SKM-1 (cell line): Measurements from ENCODE around the gene TMEM240.

Source experiments
- DNase-seq: peaks from one replicate; lab custom pipeline; 2025; ENCODE audit not compliant: unreplicated experiment; lab: John Stamatoyannopoulos, UW

Gene TMEM240

DNA sequence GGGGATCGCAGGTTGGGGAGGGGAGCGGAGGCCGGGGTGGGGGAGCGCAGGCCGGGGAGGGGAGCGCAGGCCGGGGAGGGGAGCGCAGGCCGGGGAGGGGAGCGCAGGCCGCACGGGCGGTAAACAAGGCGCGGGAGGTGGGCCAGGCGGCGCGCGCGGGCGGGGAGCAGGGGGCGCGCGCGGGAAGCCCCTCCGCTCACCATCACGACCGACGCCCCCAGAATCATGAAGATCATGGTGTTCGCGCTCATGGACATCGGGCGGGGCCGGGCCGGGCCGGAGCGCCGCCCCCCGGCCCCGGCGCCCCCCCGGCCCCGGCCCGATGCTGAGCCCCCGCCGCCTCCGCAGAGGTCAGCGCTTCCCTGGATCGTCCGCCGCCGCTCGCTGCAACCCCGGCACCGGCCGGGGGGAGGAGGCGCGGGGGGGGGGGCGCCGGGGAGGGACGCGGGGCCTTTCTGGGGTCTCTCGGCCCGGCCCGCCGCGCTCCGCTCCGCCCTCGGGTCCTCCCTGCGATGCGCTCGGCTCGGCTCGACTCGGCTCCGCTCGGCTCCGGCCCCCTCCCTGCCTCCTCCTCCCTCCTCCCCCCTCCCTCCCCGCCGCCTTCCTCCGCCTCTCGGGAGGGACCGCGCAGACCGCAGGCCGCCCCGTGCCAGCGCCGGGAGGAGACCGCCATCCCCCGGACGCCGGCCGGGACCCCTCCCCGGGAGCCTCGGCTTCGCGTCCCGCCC lies at the start of gene TMEM240:
Gene TMEM240, minus strand, starts transcription at position 535 of the 728 bp plus-strand sequence. Its CDS starts 278 bp downstream, at position 257.
- DNase-seq, result no peak

DNA sequence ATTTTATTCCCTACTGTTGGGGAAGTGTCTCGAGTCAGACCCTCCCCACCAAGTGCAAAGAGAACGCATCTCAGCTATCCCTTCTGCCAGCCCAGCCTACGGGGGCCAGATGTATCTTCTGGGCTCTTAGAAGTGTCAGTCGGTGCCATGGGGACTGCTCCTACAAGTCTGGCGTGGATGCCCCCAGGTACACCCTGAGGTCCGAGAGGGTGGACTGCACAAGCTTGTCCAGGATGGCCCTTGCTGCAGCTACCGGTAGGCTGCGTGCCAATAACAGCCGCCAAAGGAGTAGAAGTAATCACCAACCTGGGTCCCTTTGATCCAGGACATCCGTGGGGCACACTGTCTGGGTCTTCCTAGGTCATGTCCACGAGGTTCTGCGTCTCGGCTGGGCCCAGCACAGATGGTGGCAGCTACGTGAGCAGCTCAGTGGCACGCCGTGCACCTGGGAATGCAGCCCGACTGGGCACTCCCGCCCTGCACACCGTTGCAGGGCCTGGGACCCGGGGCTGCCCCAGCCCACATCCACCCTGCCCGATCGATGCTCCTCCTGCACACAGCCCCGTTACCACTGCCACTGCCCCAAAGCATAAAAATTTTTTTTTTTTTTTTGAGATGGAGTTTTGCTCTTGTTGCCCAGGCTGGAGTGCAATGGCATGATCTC lies 43.1 kb upstream of the TMEM240 start:
- no peak for DNase-seq

DNA sequence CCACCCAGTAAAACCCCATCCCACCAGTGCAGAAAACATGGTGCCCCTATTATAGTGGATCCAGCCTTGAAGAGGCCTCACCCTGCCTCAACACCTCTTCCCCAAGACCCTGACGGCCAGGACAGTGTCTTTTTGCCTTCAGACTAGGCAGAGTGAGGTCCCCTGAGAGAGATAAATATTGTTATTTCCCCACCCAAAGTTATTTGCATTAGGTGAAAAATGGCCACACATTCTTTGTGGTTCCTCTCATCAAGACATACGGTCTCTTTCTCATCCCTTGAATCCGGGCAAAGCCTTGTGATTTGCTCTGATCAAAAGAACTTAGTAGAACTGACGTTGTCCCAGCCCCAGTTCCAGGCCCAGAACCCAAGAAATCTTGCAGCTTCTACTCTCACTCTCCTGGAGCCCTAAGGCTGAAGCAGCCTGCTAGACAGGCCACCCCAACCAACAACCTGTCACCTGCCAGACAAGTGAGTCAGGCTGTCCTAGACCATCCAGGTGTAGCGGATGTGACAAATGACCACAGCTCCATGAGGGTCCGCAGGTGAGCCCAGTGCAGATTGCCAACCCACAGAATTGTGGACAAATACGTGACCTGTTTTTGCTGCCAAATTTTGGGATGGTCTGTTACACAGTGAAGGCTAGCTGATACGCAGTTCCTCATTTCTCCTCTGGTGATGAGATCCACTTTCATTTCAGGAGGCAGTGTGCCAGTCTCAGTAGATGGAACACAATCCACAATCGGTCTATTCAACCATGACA lies 42.3 kb upstream of the TMEM240 start:
- DNase-seq, result no peak

- no peak for DNase-seq
These were observed 38.0 kb upstream of the TMEM240 start for GRCh38 chr1:1578371-1578940.

- DNase-seq, result no peak
These were observed 37.1 kb upstream of the TMEM240 start for GRCh38 chr1:1577367-1578011.

- DNase-seq, result peak; percentile 70
These were observed 34.5 kb upstream of the TMEM240 start, which contains the start of gene SSU72 for GRCh38 chr1:1574721-1575537. Gene SSU72, minus strand, starts transcription at chr1:1574863. Its CDS starts 306 bp downstream, at chr1:1574557.

GRCh38 chr1:1573843-1574720 lies 33.7 kb upstream of the TMEM240 start:
- no peak for DNase-seq

DNA sequence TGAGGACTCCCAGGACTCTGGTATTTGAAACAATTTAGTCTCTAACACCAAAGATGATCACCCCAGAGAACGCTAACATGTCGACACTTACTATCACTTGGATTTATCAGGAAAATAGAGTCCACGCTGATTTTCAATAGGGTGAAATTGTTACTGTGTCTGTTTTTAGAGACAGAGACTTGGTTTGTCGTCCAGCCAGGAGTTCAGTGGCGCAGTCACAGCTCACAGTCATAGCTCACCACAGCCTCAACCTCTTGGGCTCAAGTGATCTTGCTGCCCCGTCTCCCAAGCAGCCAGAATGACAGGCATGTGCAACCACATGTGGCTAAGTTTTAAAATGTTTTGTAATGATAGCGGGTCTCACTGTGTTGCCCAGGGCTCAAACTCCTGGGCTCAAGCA lies 28.9 kb upstream of the TMEM240 start:
- DNase-seq, result no peak

- no peak for DNase-seq
These were observed 27.5 kb upstream of the TMEM240 start for GRCh38 chr1:1567891-1568291.

DNA sequence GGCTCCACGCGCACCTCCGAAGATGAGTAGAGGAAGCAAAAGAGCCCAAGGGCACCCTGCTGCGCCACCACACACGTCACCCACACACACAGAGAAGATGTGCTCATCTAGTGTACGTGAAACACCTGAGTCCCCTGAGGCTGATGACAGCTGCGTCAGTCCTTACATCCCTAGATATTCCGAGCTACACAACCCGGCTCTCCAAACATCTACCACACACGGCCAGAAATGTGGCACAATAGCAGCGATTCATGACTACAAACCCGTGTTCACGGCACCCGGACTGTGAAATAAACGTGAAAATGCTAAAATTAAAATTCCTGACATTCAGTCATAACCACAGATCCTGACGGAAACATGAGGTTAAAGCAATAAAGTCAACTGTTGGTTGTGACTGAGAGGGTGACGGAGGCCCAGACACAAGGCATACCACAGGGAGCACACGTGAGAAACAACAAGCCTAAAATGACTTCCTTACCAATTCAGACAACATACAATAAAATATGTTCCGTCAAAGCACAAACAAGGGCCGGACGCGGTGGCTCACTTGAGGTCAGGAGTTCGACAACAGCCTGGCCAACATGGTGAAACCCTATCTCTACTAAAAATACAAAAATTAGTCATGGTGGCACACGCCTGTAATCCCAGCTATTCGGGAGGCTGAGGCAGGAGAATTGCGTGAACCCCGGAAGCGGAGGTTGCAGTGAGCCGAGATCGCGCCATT lies 26.9 kb upstream of the TMEM240 start:
- DNase-seq, result no peak

DNA sequence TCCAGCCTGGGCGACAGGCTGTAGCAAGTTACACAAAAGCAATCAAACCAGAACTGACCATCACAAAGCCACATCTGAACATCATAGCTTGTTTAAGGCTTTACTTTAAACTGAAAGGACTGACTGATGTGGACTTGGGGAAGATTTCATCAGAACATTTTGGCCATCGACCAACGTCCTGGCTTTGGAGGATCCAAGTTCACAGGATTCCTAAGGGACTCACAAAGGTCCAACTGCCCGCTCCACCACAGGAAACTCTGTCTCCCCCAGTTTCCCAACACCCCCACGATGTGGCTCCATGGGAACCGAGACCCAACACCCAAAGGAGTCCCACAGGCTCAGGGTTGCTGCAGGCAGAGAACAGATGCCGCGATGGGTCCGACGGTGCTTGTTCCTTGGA lies 24.9 kb upstream of the TMEM240 start:
- DNase-seq, result no peak

DNA sequence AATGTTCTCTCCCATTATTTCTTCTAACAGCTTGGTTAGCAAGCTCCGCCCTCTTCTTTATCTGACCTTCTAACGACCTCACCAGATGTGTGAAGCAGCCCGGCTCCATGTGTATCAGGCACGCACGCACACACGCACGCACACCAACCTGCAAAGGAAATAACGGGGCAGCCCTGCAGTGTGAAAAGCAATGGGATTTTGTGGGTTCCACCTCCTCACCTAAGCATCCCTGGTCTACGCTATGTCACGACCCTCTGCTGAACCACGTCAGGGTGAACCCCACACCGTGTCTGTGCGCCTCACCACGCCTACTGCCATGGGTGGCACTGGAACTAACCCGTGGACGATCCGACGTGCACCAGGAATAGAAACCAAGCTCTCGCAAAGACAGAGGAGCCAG lies 23.8 kb upstream of the TMEM240 start:
- no peak for DNase-seq

GRCh38 chr1:1563688-1564087 lies 23.3 kb upstream of the TMEM240 start:
- no peak for DNase-seq

- no peak for DNase-seq
These were observed 22.3 kb upstream of the TMEM240 start for GRCh38 chr1:1562556-1563195.

DNA sequence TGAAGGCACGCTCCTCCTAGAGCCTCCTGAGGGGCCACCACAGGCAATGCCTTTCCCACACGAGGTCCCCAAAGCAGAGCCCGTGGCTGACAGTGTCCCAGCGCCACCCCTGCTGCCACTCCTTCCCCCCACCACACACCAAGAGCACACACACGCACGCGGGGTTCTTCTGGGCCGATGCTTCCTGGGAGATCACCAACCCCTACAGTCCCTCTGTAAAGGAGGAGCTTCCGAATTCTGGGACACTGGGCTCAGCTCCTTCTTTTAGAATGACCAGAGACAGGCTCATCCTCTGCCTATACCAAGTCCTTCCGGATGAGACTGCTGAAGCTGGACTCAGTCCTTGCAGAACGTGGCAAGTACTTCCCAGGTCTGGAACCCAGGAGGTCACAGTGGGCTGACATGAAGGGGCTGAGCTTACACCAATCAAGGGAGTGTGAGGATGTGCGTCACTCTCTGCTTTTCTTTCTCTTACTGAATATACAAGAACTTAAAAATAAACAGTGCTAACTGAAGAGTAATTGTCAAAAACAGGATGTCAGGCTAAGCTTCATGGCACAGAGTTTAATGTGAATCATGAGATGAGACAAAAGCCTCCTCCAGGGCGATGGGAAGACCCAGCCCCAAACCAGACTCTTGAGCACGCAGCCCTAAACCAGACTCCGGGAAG lies 21.5 kb upstream of the TMEM240 start:
- no peak for DNase-seq

DNA sequence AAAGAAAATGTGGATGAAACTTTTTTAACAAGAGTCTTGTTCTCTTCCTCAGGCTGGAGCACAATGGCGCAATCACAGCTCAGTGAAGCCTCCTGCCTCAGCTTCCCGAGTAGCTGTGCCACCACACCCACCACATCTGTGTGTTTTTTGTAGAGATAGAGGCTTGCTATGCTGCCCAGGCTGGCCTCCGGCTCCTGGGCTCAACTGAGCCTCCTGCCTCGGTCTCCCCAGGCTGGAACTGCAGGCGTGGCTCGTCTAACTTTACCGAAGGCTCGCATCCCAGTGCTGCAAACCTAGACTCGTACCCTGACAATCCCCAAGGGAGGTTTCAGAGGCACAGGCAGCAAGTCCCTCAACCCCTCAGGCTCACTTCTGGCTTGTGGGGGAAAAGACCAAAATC lies 19.8 kb upstream of the TMEM240 start:
- DNase-seq, result no peak

DNA sequence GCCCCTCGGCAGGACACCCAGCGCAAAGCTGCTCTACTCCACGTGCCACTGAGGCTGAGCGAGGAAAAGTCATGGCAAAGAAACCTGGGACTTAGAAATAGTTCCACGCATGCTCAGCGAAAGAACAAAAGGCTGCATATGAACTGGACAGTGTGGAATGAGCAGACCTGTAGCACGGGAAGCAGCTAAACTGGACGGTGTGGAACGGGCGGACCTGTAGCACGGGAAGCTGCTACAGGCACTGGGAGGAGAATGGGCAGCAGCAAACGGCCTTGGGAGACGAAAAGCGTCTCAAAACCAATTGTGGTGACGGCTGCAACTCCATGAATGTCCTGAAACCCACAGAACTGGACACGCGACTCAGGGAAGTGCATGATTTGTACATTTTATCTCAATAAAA lies 18.6 kb upstream of the TMEM240 start:
- no peak for DNase-seq

DNA sequence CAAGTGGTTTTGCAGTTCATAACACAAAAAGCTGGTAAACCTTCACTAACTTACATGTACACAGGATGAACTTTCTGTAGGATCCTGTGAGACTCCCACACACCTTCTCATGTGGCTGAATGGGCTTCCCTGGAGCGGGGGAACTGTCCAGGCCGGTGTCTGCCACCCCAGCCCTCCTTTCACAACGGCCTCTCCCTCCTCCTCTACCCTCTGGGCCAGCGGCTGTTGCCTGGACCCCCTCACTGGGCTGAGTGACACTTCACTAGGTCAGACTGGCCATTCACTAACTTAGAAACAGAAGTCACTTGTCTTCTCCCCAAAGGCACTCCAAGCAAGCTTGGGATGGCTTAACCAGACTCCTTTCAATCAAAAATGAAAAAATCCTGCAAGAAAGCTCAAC lies 18.2 kb upstream of the TMEM240 start:
- no peak for DNase-seq
